Suprapubic skin (tissue), 4 donors: Measurements from ENCODE around the gene HMGCL. TPM values are rescaled to one million over a fixed set of nuclear protein-coding genes. Genes with fewer than 3 reads are reported as not detected.

Source experiments
- DNase-seq, 2 donors: peaks; one replicate each; pipeline ENCODE4 v3.0.0-alpha.2; 2019; ENCODE audit warnings: low spot score in 2 of 2
- H3K27ac ChIP-seq: fragments of 200-600 bp; sonication (generic); one replicate; pipeline ENCODE4 v1.5.1; 2019
- H3K27me3 ChIP-seq: fragments of 200-600 bp; sonication (generic); one replicate; pipeline ENCODE4 v1.5.1; 2019
- H3K36me3 ChIP-seq: fragments of 200-600 bp; sonication (generic); one replicate; pipeline ENCODE4 v1.5.1; 2019
- H3K4me1 ChIP-seq: fragments of 200-600 bp; sonication (generic); one replicate; pipeline ENCODE4 v1.5.1; 2019
- H3K4me3 ChIP-seq: fragments of 200-600 bp; sonication (generic); one replicate; pipeline ENCODE4 v1.5.1; 2019; ENCODE audit warnings: mild to moderate bottlenecking
- H3K9me3 ChIP-seq: fragments of 200-600 bp; sonication (generic); one replicate; pipeline ENCODE4 v1.5.1; 2019
- CTCF ChIP-seq, 2 donors: fragments of 200-600 bp in 1 of 2; fragments of 450-650 bp in 1 of 2; sonication (generic) in 1 of 2; IDR thresholded peaks; one replicate each; pipeline ENCODE4 v1.5.1; 2016 to 2019; ENCODE audit warnings: antibody characterized with exemption in 2 of 2, mild to moderate bottlenecking in 1 of 2, moderate library complexity in 1 of 2
- EP300 ChIP-seq: sonication (generic); formaldehyde crosslinking; IDR thresholded peaks from one replicate; pipeline ENCODE4 v1.6.1; 2017; ENCODE audit warnings: antibody characterized with exemption
- POLR2A ChIP-seq, 2 donors: fragments of 450-650 bp; IDR thresholded peaks; one replicate each; pipeline ENCODE4 v1.6.1; 2017; ENCODE audit warnings: antibody characterized with exemption in 2 of 2, mild to moderate bottlenecking in 2 of 2, moderate library complexity in 2 of 2
- POLR2AphosphoS5 ChIP-seq, 3 donors: sonication (generic); formaldehyde crosslinking; IDR thresholded peaks; one replicate each; pipeline ENCODE4 v1.6.1; 2017; ENCODE audit warnings: antibody characterized with exemption in 3 of 3
- WGBS: methylation state at CpG from one replicate; pipeline ENCODE4 v1.1.5; 2018; 5-methylcytosine and 5-hydroxymethylcytosine counted together
- total RNA-seq, 4 donors: library from RNA; depleted of rRNA; stranded (reverse); fragments of >200 nt; gene quantifications; one replicate each; pipeline ENCODE4 v1.1.0, GENCODE V29; 2016

The HMGCL gene
- total RNA-seq, 4 donors from 2014 or later = 17.7 to 41.9 (median 29.3) TPM

GRCh38 chr1:23800400-23801337 lies 24.6 kb downstream of the HMGCL start, which contains the start of gene GALE:
Gene GALE (minus strand): TSS chr1:23800754. CDS start chr1:23799007, 1,747 bp downstream.
- peak within 1 kb of the TSS; percentile 93 for H3K27ac ChIP-seq
- no peaks in the 10 kb centered on the region for H3K27me3 ChIP-seq
- no peaks in the 10 kb centered on the region for H3K9me3 ChIP-seq
- TF ChIP-seq POLR2A (IDR thresholded peaks at IDR 0.05) (peak in 1 of 2 donors; percentile 78), POLR2AphosphoS5 (IDR thresholded peaks at IDR 0.05) (peak; percentile 21 to 91 (median 38)), CTCF (IDR thresholded peaks at IDR 0.05) (no peak), EP300 (no peak)
- DNase-seq = peak; percentile 99
- peaks cover 32% of the 10 kb centered on the region for H3K4me1 ChIP-seq
- H3K4me3 ChIP-seq = peak within 1 kb of the TSS; percentile 95
- 0% methylated on average over 57 of the region's 82 CpGs for WGBS
- H3K36me3 ChIP-seq = peaks cover 28% of the 10 kb centered on the region

GRCh38 chr1:23799570-23800399 lies 25.4 kb downstream of the HMGCL start:
- Histone ChIP-seq H3K9me3 (no peaks in the 10 kb centered on the region), H3K27ac (peak overlapping the region; percentile 93), H3K4me1 (peaks cover 32% of the 10 kb centered on the region), H3K27me3 (no peaks in the 10 kb centered on the region), H3K36me3 (peaks cover 35% of the 10 kb centered on the region), H3K4me3 (peak overlapping the region; percentile 95)
- peak in 1 of 3 donors; percentile 54 for TF ChIP-seq POLR2AphosphoS5 (IDR thresholded peaks at IDR 0.05)
- no peak for TF ChIP-seq EP300
- DNase-seq = peak in 1 of 2 donors; percentile 81
- WGBS = no CpG with 5 or more reads among the region's 48 CpGs

GRCh38 chr1:23799255-23799569 lies 26.0 kb downstream of the HMGCL start:
- Histone ChIP-seq H3K27me3 (no peaks in the 10 kb centered on the region), H3K9me3 (no peaks in the 10 kb centered on the region), H3K27ac (peak overlapping the region; percentile 93), H3K4me3 (peak overlapping the region; percentile 95), H3K4me1 (peaks cover 32% of the 10 kb centered on the region), H3K36me3 (peaks cover 40% of the 10 kb centered on the region)
- 55% methylated on average over 6 of the region's 7 CpGs for WGBS
- no peak for DNase-seq
- no peak for TF ChIP-seq POLR2A (IDR thresholded peaks at IDR 0.05)
- TF ChIP-seq POLR2AphosphoS5 (IDR thresholded peaks at IDR 0.05) = no peak
- no peak for TF ChIP-seq EP300
- TF ChIP-seq CTCF (IDR thresholded peaks at IDR 0.05) = no peak

GRCh38 chr1:23798662-23799142 lies 26.5 kb downstream of the HMGCL start:
- Histone ChIP-seq H3K36me3 (peaks cover 45% of the 10 kb centered on the region), H3K9me3 (no peaks in the 10 kb centered on the region), H3K27ac (peak overlapping the region; percentile 93), H3K4me1 (peaks cover 37% of the 10 kb centered on the region), H3K4me3 (peak overlapping the region; percentile 95), H3K27me3 (no peaks in the 10 kb centered on the region)
- no peak for DNase-seq
- TF ChIP-seq CTCF (IDR thresholded peaks at IDR 0.05) (no peak), POLR2A (IDR thresholded peaks at IDR 0.05) (no peak), EP300 (no peak), POLR2AphosphoS5 (IDR thresholded peaks at IDR 0.05) (no peak)
- 86% methylated on average over 9 of the region's 12 CpGs for WGBS

GRCh38 chr1:23797478-23798448 lies 27.5 kb downstream of the HMGCL start:
- no peaks in the 10 kb centered on the region for H3K9me3 ChIP-seq
- DNase-seq = no peak
- 85% methylated on average over 19 of the region's 20 CpGs for WGBS
- H3K27me3 ChIP-seq = no peaks in the 10 kb centered on the region
- no peak for TF ChIP-seq CTCF (IDR thresholded peaks at IDR 0.05)
- TF ChIP-seq EP300 = no peak
- no peak for TF ChIP-seq POLR2A (IDR thresholded peaks at IDR 0.05)
- no peak for TF ChIP-seq POLR2AphosphoS5 (IDR thresholded peaks at IDR 0.05)
- H3K27ac ChIP-seq = no peak overlapping the region
- no peak overlapping the region for H3K4me3 ChIP-seq
- H3K4me1 ChIP-seq = peaks cover 46% of the 10 kb centered on the region
- H3K36me3 ChIP-seq = peaks cover 52% of the 10 kb centered on the region
